ENCODE measurements around the gene MMADHC. TPM values are rescaled to one million over a fixed set of nuclear protein-coding genes. Genes with fewer than 3 reads are reported as not detected.

The MMADHC gene
- polyA plus RNA-seq, 1 donor (not counting 4 experiments of a cell fraction or from before 2014, with no cell fraction given): 140 TPM

GRCh38 chr2:149527998-149528755 is 59.4 kb downstream of the MMADHC start:
- dilution Hi-C loops (cut with MboI; ENCODE audit: extremely low pct_ligation_motif_present, low sequenced_read_pairs): no loop called here
- Histone ChIP-seq H3K9me1 (ENCODE audit: control insufficient read depth, extremely low read depth, insufficient read depth, low read length) (no peaks in the 10 kb centered on the region), H3K36me3 (ENCODE audit: control insufficient read depth in 2 of 2, extremely low read depth in 1 of 2, insufficient read depth in 2 of 2, low read length in 2 of 2) (no peaks in the 10 kb centered on the region), H3K79me2 (ENCODE audit: control insufficient read depth, insufficient read depth, low read length) (no peaks in the 10 kb centered on the region), H4K20me1 (ENCODE audit: control insufficient read depth, extremely low read depth, insufficient read depth, low read length) (no peaks in the 10 kb centered on the region), H3K4me2 (ENCODE audit: control insufficient read depth, extremely low read depth, insufficient read depth, low read depth, low read length) (no peak overlapping the region), H3K27ac (ENCODE audit: control insufficient read depth, insufficient read depth, low read length) (no peak overlapping the region), H2AFZ (ENCODE audit: control insufficient read depth, low read length) (no peak overlapping the region), H3K27me3 (ENCODE audit: control insufficient read depth, extremely low read depth, insufficient read depth, low read length) (no peaks in the 10 kb centered on the region), H3K9ac (ENCODE audit: control insufficient read depth, extremely low read depth, insufficient read depth, low read length) (no peak overlapping the region), H3K9me3 (ENCODE audit: control insufficient read depth, low read depth, low read length) (no peaks in the 10 kb centered on the region), H3K4me1 (ENCODE audit: control insufficient read depth, extremely low read depth, insufficient read depth, low read length) (no peaks in the 10 kb centered on the region), H3K4me3 (ENCODE audit: control insufficient read depth in 2 of 3, extremely low read depth in 1 of 3, insufficient read depth in 2 of 3, low read depth in 1 of 3, low read length in 3 of 3) (no peak overlapping the region)
- FAIRE-seq (no peak), DNase-seq (ENCODE audit: low read depth, low spot score) (no peak)
- TF ChIP-seq EZH2 (IDR thresholded peaks at IDR 0.05; ENCODE audit: low read length): no peak
- TF ChIP-seq, protein P1, sequence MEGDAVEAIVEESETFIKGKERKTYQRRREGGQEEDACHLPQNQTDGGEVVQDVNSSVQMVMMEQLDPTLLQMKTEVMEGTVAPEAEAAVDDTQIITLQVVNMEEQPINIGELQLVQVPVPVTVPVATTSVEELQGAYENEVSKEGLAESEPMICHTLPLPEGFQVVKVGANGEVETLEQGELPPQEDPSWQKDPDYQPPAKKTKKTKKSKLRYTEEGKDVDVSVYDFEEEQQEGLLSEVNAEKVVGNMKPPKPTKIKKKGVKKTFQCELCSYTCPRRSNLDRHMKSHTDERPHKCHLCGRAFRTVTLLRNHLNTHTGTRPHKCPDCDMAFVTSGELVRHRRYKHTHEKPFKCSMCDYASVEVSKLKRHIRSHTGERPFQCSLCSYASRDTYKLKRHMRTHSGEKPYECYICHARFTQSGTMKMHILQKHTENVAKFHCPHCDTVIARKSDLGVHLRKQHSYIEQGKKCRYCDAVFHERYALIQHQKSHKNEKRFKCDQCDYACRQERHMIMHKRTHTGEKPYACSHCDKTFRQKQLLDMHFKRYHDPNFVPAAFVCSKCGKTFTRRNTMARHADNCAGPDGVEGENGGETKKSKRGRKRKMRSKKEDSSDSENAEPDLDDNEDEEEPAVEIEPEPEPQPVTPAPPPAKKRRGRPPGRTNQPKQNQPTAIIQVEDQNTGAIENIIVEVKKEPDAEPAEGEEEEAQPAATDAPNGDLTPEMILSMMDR (optimal IDR thresholded peaks at IDR 0.05 in 1 of 3, IDR thresholded peaks at IDR 0.05 in 1 of 3, conservative IDR thresholded peaks at IDR 0.05 in 1 of 3; ENCODE audit: extremely low read depth in 1 of 3, insufficient read depth in 2 of 3, low read length in 3 of 3): no peak

- Histone ChIP-seq H3K27me3 (ENCODE audit: control insufficient read depth, extremely low read depth, insufficient read depth, low read length) (no peaks in the 10 kb centered on the region), H3K9me1 (ENCODE audit: control insufficient read depth, extremely low read depth, insufficient read depth, low read length) (no peaks in the 10 kb centered on the region), H3K9me3 (ENCODE audit: control insufficient read depth, low read depth, low read length) (no peaks in the 10 kb centered on the region), H3K27ac (ENCODE audit: control insufficient read depth, insufficient read depth, low read length) (no peak overlapping the region), H2AFZ (ENCODE audit: control insufficient read depth, low read length) (no peak overlapping the region), H4K20me1 (ENCODE audit: control insufficient read depth, extremely low read depth, insufficient read depth, low read length) (no peaks in the 10 kb centered on the region), H3K9ac (ENCODE audit: control insufficient read depth, extremely low read depth, insufficient read depth, low read length) (no peak overlapping the region), H3K36me3 (ENCODE audit: control insufficient read depth in 2 of 2, extremely low read depth in 1 of 2, insufficient read depth in 2 of 2, low read length in 2 of 2) (no peaks in the 10 kb centered on the region), H3K4me1 (ENCODE audit: control insufficient read depth, extremely low read depth, insufficient read depth, low read length) (no peaks in the 10 kb centered on the region), H3K79me2 (ENCODE audit: control insufficient read depth, insufficient read depth, low read length) (no peaks in the 10 kb centered on the region), H3K4me2 (ENCODE audit: control insufficient read depth, extremely low read depth, insufficient read depth, low read depth, low read length) (no peak overlapping the region), H3K4me3 (ENCODE audit: control insufficient read depth in 2 of 3, extremely low read depth in 1 of 3, insufficient read depth in 2 of 3, low read depth in 1 of 3, low read length in 3 of 3) (no peak overlapping the region)
- TF ChIP-seq EZH2 (IDR thresholded peaks at IDR 0.05; ENCODE audit: low read length): no peak
- TF ChIP-seq, protein P1 (optimal IDR thresholded peaks at IDR 0.05 in 1 of 3, IDR thresholded peaks at IDR 0.05 in 1 of 3, conservative IDR thresholded peaks at IDR 0.05 in 1 of 3; ENCODE audit: extremely low read depth in 1 of 3, insufficient read depth in 2 of 3, low read length in 3 of 3): no peak
- FAIRE-seq (no peak), DNase-seq (ENCODE audit: low read depth, low spot score) (no peak)
- dilution Hi-C loops (cut with MboI; ENCODE audit: extremely low pct_ligation_motif_present, low sequenced_read_pairs): no loop called here
Observed at GRCh38 chr2:149526689-149527088, 60.9 kb downstream of the MMADHC start.

Data from keratinocyte (primary cell).